Body of pancreas (tissue), 4 donors: ENCODE measurements around the gene ARHGAP26. TPM values are rescaled to one million over a fixed set of nuclear protein-coding genes. Genes with fewer than 3 reads are reported as not detected.

Experiments used
- ATAC-seq: fragments of 150-250 bp; one replicate; pipeline ENCODE4 v1.9.1; 2016
- DNase-seq, 4 donors: peaks; one replicate each; pipeline ENCODE4 v3.0.0-alpha.2; 2019
- H3K27ac ChIP-seq, 4 donors: fragments of 200-600 bp; sonication (generic); 1 replicate in 3 of 4; 2 replicates in 1 of 4; pipeline versions ENCODE4 v1.5.1 to v1.6.1; 2016 to 2019; ENCODE audit warnings: mild to moderate bottlenecking in 1 of 4, mixed read lengths in 1 of 4, moderate library complexity in 1 of 4
- H3K27me3 ChIP-seq, 2 donors: fragments of 200-600 bp; sonication (generic); one replicate each; pipeline ENCODE4 v1.6.0; 2016; ENCODE audit warnings: mild to moderate bottlenecking in 1 of 2
- H3K36me3 ChIP-seq, 2 donors: fragments of 200-600 bp; sonication (generic); replicated peaks in 1 of 2; 2 replicates each; pipeline ENCODE4 v1.5.1; 2016; ENCODE audit warnings: low read depth in 2 of 2; ENCODE audit not compliant: insufficient read depth in 1 of 2
- H3K4me1 ChIP-seq: fragments of 200-600 bp; sonication (generic); one replicate; pipeline ENCODE4 v1.6.0; 2016
- H3K4me3 ChIP-seq, 2 donors: fragments of 200-600 bp; sonication (generic); 1 replicate in 1 of 2; 2 replicates in 1 of 2; pipeline ENCODE4 v1.5.1; 2016 to 2019
- H3K9me3 ChIP-seq, 3 donors: fragments of 200-600 bp; sonication (generic); 1 replicate in 2 of 3; 2 replicates in 1 of 3; pipeline ENCODE4 v1.5.1; 2016
- POLR2A ChIP-seq, 3 donors: fragments of 450-650 bp; IDR thresholded peaks; one replicate each; pipeline ENCODE4 v1.6.1; 2016; ENCODE audit warnings: antibody characterized with exemption in 3 of 3, mild to moderate bottlenecking in 2 of 3
- WGBS, 2 donors: methylation state at CpG; one replicate each; pipeline ENCODE4 v1.1.5; 2017; 5-methylcytosine and 5-hydroxymethylcytosine counted together
- intact Hi-C: fragments of 100-400 bp; cut with DNase I; formaldehyde crosslinking; loops from one replicate; pipeline ENCODE4 v1.15.1; 2023
- total RNA-seq, 2 donors: library from RNA; depleted of rRNA; stranded (reverse); fragments of >200 nt; gene quantifications; one replicate each; pipeline ENCODE4 v1.1.0, GENCODE V29; 2016
- TF ChIP-seq, protein P1 (sequence below), 7 experiments: fragments of 450-650 bp in 4 of 7; fragments of 200-600 bp in 3 of 7; sonication (generic) in 3 of 7; IDR thresholded peaks; one replicate each; pipeline ENCODE4 v1.5.1; 2016 to 2019; ENCODE audit warnings: antibody characterized with exemption in 7 of 7

ARHGAP26 gene
- total RNA-seq, 2 donors from 2014 or later, result 12.5 to 14.2 TPM

DNA sequence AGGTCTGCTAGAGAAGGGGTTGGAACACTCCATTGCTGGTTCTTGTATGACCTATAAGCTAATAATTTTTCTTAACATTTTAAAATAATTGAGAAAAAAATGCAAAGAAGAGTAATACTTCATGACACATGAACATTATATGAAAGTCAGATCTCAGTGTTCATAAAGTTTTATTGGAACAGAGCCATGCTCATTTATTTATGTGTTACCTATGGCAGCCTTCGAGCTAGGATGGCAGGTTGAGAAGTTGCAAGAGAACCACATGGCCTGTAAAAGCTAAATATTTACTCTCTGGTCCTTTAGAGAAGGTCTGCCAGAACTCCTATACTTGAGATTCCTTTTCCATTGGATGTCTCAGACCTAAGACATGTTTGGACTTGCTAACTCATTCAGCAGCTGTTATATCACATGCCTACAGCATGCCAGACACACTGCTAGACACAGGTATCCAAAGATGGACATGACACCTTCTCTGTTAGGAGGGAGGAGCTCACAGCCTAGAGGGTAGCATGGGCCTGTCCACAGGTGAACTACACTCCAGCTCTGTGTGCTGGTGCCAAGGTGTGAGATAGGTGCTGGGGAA is 304.3 kb downstream of the ARHGAP26 start:
- DNase-seq, result no peak
- Histone ChIP-seq H3K27me3 (no peaks in the 10 kb centered on the region), H3K27ac (no peak overlapping the region), H3K4me3 (no peak overlapping the region), H3K9me3 (no peaks in the 10 kb centered on the region), H3K4me1 (no peaks in the 10 kb centered on the region), H3K36me3 (no peaks in the 10 kb centered on the region)
- 78 to 79% methylated on average over 1 of the region's 1 CpG for WGBS, 2 donors
- intact Hi-C loops, result no loop called here
- TF ChIP-seq POLR2A (IDR thresholded peaks at IDR 0.05), result no peak
- TF ChIP-seq, protein P1, sequence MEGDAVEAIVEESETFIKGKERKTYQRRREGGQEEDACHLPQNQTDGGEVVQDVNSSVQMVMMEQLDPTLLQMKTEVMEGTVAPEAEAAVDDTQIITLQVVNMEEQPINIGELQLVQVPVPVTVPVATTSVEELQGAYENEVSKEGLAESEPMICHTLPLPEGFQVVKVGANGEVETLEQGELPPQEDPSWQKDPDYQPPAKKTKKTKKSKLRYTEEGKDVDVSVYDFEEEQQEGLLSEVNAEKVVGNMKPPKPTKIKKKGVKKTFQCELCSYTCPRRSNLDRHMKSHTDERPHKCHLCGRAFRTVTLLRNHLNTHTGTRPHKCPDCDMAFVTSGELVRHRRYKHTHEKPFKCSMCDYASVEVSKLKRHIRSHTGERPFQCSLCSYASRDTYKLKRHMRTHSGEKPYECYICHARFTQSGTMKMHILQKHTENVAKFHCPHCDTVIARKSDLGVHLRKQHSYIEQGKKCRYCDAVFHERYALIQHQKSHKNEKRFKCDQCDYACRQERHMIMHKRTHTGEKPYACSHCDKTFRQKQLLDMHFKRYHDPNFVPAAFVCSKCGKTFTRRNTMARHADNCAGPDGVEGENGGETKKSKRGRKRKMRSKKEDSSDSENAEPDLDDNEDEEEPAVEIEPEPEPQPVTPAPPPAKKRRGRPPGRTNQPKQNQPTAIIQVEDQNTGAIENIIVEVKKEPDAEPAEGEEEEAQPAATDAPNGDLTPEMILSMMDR (IDR thresholded peaks at IDR 0.05), result no peak
- ATAC-seq, result no peak

DNA sequence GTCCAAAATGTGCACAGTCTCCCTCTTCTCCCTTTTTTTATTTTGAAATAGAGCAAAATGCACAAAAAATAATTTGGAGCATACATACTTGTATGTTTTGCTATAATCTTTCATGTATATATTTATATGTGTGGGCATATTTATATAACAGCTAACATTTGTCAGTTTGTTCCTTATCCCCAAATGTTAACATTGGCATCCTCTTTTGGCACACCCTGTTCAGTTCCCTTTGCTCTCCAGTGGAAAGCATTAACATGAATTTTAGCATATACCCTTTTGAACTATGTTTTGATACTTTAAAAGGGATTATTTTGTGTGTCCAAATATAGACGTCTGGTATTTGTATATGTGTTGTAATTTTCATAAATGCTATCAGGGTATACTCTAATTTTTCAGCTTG is 306.2 kb downstream of the ARHGAP26 start:
- H3K4me3 ChIP-seq, result no peak overlapping the region
- no peak for DNase-seq
- no peaks in the 10 kb centered on the region for H3K27me3 ChIP-seq
- 65 to 81% methylated on average over 1 of the region's 1 CpG for WGBS, 2 donors
- H3K4me1 ChIP-seq, result no peaks in the 10 kb centered on the region
- no peak overlapping the region for H3K27ac ChIP-seq
- TF ChIP-seq POLR2A (IDR thresholded peaks at IDR 0.05), result no peak
- TF ChIP-seq, protein P1 (IDR thresholded peaks at IDR 0.05), result no peak
- ATAC-seq, result no peak
- intact Hi-C loops, result no loop called here
- no peaks in the 10 kb centered on the region for H3K9me3 ChIP-seq
- no peaks in the 10 kb centered on the region for H3K36me3 ChIP-seq

DNA sequence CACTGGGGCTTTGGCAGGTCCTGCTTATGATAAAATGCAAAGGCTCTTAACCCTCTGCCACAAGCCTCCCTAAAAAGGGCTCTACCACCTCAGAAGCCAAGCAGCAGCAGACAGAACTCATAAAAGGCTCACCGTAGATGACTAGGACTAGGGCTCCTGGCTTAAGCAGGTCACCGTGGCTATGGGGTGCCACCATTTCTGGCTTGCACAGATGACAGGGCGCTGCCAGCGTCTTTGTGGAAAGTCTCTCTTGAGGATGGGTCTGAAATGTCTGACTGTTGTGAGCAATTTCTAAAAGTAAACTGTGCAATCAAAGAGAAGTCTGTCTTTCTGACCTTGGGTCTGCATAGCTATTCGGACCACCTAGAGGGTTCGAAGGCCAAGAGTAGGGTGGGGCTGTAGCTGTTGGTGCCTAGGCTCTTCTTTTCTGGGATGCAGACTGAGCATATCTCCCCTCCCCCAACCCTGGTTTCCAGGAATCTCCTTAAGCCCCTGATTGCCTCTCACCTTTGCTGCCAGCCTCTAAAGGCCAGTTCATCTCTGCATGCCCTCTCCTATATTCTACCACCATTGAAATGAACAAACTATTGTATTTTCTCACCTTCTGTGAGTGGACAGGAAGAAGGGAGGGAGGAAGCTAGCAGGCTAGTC is 307.4 kb downstream of the ARHGAP26 start:
- intact Hi-C loops, result no loop called here
- ATAC-seq (no peak), DNase-seq (no peak)
- TF ChIP-seq POLR2A (IDR thresholded peaks at IDR 0.05), result no peak
- TF ChIP-seq, protein P1 (IDR thresholded peaks at IDR 0.05), result no peak
- Histone ChIP-seq H3K9me3 (no peaks in the 10 kb centered on the region), H3K4me3 (no peak overlapping the region), H3K36me3 (no peaks in the 10 kb centered on the region), H3K27ac (no peak overlapping the region), H3K27me3 (no peaks in the 10 kb centered on the region), H3K4me1 (no peaks in the 10 kb centered on the region)
- WGBS, 2 donors, result 89 to 92% methylated on average over 4 to 6 of the region's 6 CpGs

DNA sequence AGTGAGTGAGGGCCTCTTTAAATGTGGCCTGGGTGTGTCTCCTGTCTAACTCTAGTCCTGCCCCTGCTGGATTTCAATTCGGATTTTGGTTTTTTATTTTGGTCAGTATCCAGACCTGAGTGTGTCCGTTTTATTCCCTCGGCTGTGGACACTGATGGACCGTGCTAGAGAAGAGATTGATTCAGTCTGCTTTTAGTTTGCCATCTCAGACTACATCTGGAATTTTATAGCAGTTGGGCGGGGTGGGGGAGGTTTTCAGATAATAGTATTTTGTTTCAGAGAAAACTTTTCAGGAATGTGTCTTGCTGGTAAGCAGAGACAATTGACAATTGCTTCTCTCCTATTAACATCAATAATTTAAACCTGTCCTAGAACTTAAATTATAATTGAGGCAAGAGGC is 308.1 kb downstream of the ARHGAP26 start:
- intact Hi-C loops, result no loop called here
- WGBS, 2 donors, result 72 to 81% methylated on average over 5 of the region's 5 CpGs

More for the DNA sequence above, 308.1 kb downstream of the ARHGAP26 start:
- Histone ChIP-seq H3K27me3 (no peaks in the 10 kb centered on the region), H3K4me1 (no peaks in the 10 kb centered on the region), H3K4me3 (no peak overlapping the region), H3K9me3 (no peaks in the 10 kb centered on the region), H3K36me3 (no peaks in the 10 kb centered on the region), H3K27ac (no peak overlapping the region)
- DNase-seq (no peak), ATAC-seq (no peak)
- TF ChIP-seq, protein P1 (IDR thresholded peaks at IDR 0.05), result no peak
- TF ChIP-seq POLR2A (IDR thresholded peaks at IDR 0.05), result no peak
